ENCODE data around the gene ENTPD7. TPM values are rescaled to one million over a fixed set of nuclear protein-coding genes. Genes with fewer than 3 reads are reported as not detected.
A peak's percentile ranks its signal among the peaks of the same experiment; 100 is the strongest.

The ENTPD7 gene
- total and polyA plus RNA-seq, 7 donors: 0.35 to 3.3 (median 1.2) TPM

- no peak overlapping the region for H3K4me3 ChIP-seq
- ATAC-seq (peak in 3 of 4 donors; percentile 65 to 79 (median 74)), DNase-seq (no peak)
- intact Hi-C loops (cut with DNase I): no loop called here
- no peaks in the 10 kb centered on the region for H3K9me3 ChIP-seq
- WGBS, 3 donors: 64 to 71% (median 66%) methylated on average over 4 of the region's 4 CpGs
- H3K36me3 ChIP-seq (ENCODE audit: insufficient read depth in 1 of 2, low read depth in 1 of 2): peaks cover 3 to 63% of the 10 kb centered on the region in 2 donors
- H3K27me3 ChIP-seq (ENCODE audit: insufficient read depth in 3 of 3, low read length in 2 of 3): no peaks in the 10 kb centered on the region
- no peaks in the 10 kb centered on the region for H3K4me1 ChIP-seq
- H3K27ac ChIP-seq: no peak overlapping the region
- no peak for TF ChIP-seq CTCF (IDR thresholded peaks at IDR 0.05)
Measured at GRCh38 chr10:99700649-99701048, 41.3 kb downstream of the ENTPD7 start.

GRCh38 chr10:99708428-99709012 lies 49.2 kb downstream of the ENTPD7 start:
- Histone ChIP-seq H3K27ac (peak overlapping the region; percentile 46), H3K27me3 (ENCODE audit: insufficient read depth in 3 of 3, low read length in 2 of 3) (no peaks in the 10 kb centered on the region), H3K4me1 (peaks cover 12% of the 10 kb centered on the region), H3K36me3 (ENCODE audit: insufficient read depth in 1 of 2, low read depth in 1 of 2) (peaks cover 6 to 75% of the 10 kb centered on the region in 2 donors), H3K4me3 (no peak overlapping the region), H3K9me3 (no peaks in the 10 kb centered on the region)
- WGBS, 3 donors: 89 to 98% (median 91%) methylated on average over 1 of the region's 1 CpG
- intact Hi-C loops (cut with DNase I): no loop called here
- ATAC-seq: no peak
- no peak for DNase-seq
- TF ChIP-seq CTCF (IDR thresholded peaks at IDR 0.05): no peak

- peaks cover 6 to 77% of the 10 kb centered on the region in 2 donors for H3K36me3 ChIP-seq (ENCODE audit: insufficient read depth in 1 of 2, low read depth in 1 of 2)
- no peak overlapping the region for H3K4me3 ChIP-seq
- H3K9me3 ChIP-seq: no peaks in the 10 kb centered on the region
- H3K27ac ChIP-seq: no peak overlapping the region
- TF ChIP-seq CTCF (IDR thresholded peaks at IDR 0.05): no peak
- H3K27me3 ChIP-seq (ENCODE audit: insufficient read depth in 3 of 3, low read length in 2 of 3): no peaks in the 10 kb centered on the region
- intact Hi-C loops (cut with DNase I): loop anchor here in 1 of 2 donors (2.0 kb wide), 2 partner anchors 149 to 273 kb away; no protein-coding TSS in a partner anchor
- DNase-seq (no peak), ATAC-seq (peak; percentile 63 to 81 (median 74))
- 60 to 94% (median 69%) methylated on average over 4 of the region's 4 CpGs for WGBS, 3 donors
- peaks cover 12% of the 10 kb centered on the region for H3K4me1 ChIP-seq
Measured at GRCh38 chr10:99709480-99710229, 50.3 kb downstream of the ENTPD7 start.

GRCh38 chr10:99711129-99711719 lies 51.9 kb downstream of the ENTPD7 start:
- TF ChIP-seq CTCF (IDR thresholded peaks at IDR 0.05): peak; percentile 45
- DNase-seq (no peak), ATAC-seq (peak; percentile 72 to 89 (median 84))
- H3K27ac ChIP-seq: no peak overlapping the region
- H3K9me3 ChIP-seq: no peaks in the 10 kb centered on the region
- peaks cover 12% of the 10 kb centered on the region for H3K4me1 ChIP-seq
- H3K27me3 ChIP-seq (ENCODE audit: insufficient read depth in 3 of 3, low read length in 2 of 3): no peaks in the 10 kb centered on the region
- intact Hi-C loops (cut with DNase I): loop anchor here in 1 of 2 donors (2.0 kb wide), 2 partner anchors 150 to 274 kb away; no protein-coding TSS in a partner anchor
- no peak overlapping the region for H3K4me3 ChIP-seq
- H3K36me3 ChIP-seq (ENCODE audit: insufficient read depth in 1 of 2, low read depth in 1 of 2): peaks cover 5 to 80% of the 10 kb centered on the region in 2 donors

All from psoas muscle (tissue), 8 donors.